Measurements from ENCODE around the gene FASTKD3. TPM values are rescaled to one million over a fixed set of nuclear protein-coding genes. Genes with fewer than 3 reads are reported as not detected.
A peak's percentile ranks its signal among the peaks of the same experiment; 100 is the strongest.

FASTKD3 gene
- total RNA-seq, 1 donor from 2014 or later = 8.1 TPM

GRCh38 chr5:7850395-7851239 is 18.2 kb downstream of the FASTKD3 start, which contains the start of gene CFAP90:
Gene CFAP90, minus strand, starts transcription at chr5:7851133. Its CDS starts 112 bp downstream, at chr5:7851021.
- no peaks in the 10 kb centered on the region for H4K20me1 ChIP-seq (ENCODE audit: insufficient read depth, low read length)
- no peaks in the 10 kb centered on the region for H3K4me1 ChIP-seq (ENCODE audit: insufficient read depth, low read length)
- Mint-ChIP-seq H3K4me1 (ENCODE audit: low read depth, unreplicated experiment) (peaks cover 3% of the 10 kb centered on the region), H3K4me3 (ENCODE audit: unreplicated experiment) (peak within 1 kb of the TSS; percentile 84), H3K36me3 (ENCODE audit: low read depth, unreplicated experiment) (no peaks in the 10 kb centered on the region), H3K27ac (ENCODE audit: unreplicated experiment) (peak within 1 kb of the TSS; percentile 23), H3K9me3 (ENCODE audit: unreplicated experiment) (peaks cover 2% of the 10 kb centered on the region), H3K27me3 (ENCODE audit: low read depth, unreplicated experiment) (peaks cover 18% of the 10 kb centered on the region)
- no peaks in the 10 kb centered on the region for H3K79me2 ChIP-seq (ENCODE audit: insufficient read depth, low read length)
- H3K4me2 ChIP-seq (ENCODE audit: low read length) = peak within 1 kb of the TSS; percentile 89
- H3K4me3 ChIP-seq (ENCODE audit: insufficient read depth, low read depth, low read length) = peak within 1 kb of the TSS; percentile 55
- no peak within 1 kb of the TSS for H3K27ac ChIP-seq (ENCODE audit: low read depth, low read length)
- DNase-seq (ENCODE audit: low read depth) = peak; percentile 42
- no peaks in the 10 kb centered on the region for H3K36me3 ChIP-seq (ENCODE audit: insufficient read depth, low read length)
- H3K9me3 ChIP-seq (ENCODE audit: insufficient read depth, low read depth, low read length) = no peaks in the 10 kb centered on the region
- no peak for FAIRE-seq
- H2AFZ ChIP-seq (ENCODE audit: low read depth, low read length) = peak within 1 kb of the TSS; percentile 94
- peak within 1 kb of the TSS; percentile 60 for H3K9ac ChIP-seq (ENCODE audit: low read length)
- TF ChIP-seq EZH2 (IDR thresholded peaks at IDR 0.05; ENCODE audit: insufficient read depth, low read length) (no peak), CTCF (IDR thresholded peaks at IDR 0.05; ENCODE audit: insufficient read depth, low read depth, low read length) (peak; percentile 12)
- peaks cover 3% of the 10 kb centered on the region for H3K27me3 ChIP-seq (ENCODE audit: insufficient read depth, low read length)

- Histone ChIP-seq H3K4me2 (ENCODE audit: low read length) (peak overlapping the region; percentile 84), H3K9ac (ENCODE audit: low read length) (peak overlapping the region; percentile 20)
- H3K27ac Mint-ChIP-seq (ENCODE audit: unreplicated experiment) = no peak overlapping the region
Observed at GRCh38 chr5:7849681-7850394, 19.0 kb downstream of the FASTKD3 start.

More at GRCh38 chr5:7849681-7850394, 19.0 kb downstream of the FASTKD3 start:
- no peak overlapping the region for H3K27ac ChIP-seq (ENCODE audit: low read depth, low read length)
- no peaks in the 10 kb centered on the region for H3K9me3 ChIP-seq (ENCODE audit: insufficient read depth, low read depth, low read length)
- Mint-ChIP-seq H3K4me3 (ENCODE audit: unreplicated experiment) (peak overlapping the region; percentile 84), H3K27me3 (ENCODE audit: low read depth, unreplicated experiment) (peaks cover 18% of the 10 kb centered on the region), H3K9me3 (ENCODE audit: unreplicated experiment) (peaks cover 2% of the 10 kb centered on the region), H3K4me1 (ENCODE audit: low read depth, unreplicated experiment) (peaks cover 3% of the 10 kb centered on the region), H3K36me3 (ENCODE audit: low read depth, unreplicated experiment) (no peaks in the 10 kb centered on the region)
- no peaks in the 10 kb centered on the region for H3K36me3 ChIP-seq (ENCODE audit: insufficient read depth, low read length)
- TF ChIP-seq CTCF (IDR thresholded peaks at IDR 0.05; ENCODE audit: insufficient read depth, low read depth, low read length) (no peak), EZH2 (IDR thresholded peaks at IDR 0.05; ENCODE audit: insufficient read depth, low read length) (peak; percentile 52)
- H3K79me2 ChIP-seq (ENCODE audit: insufficient read depth, low read length) = no peaks in the 10 kb centered on the region
- H3K4me3 ChIP-seq (ENCODE audit: insufficient read depth, low read depth, low read length) = peak overlapping the region; percentile 34
- no peak for FAIRE-seq
- H3K27me3 ChIP-seq (ENCODE audit: insufficient read depth, low read length) = peaks cover 3% of the 10 kb centered on the region
- peak overlapping the region; percentile 74 for H2AFZ ChIP-seq (ENCODE audit: low read depth, low read length)
- no peaks in the 10 kb centered on the region for H4K20me1 ChIP-seq (ENCODE audit: insufficient read depth, low read length)
- no peak for DNase-seq (ENCODE audit: low read depth)
- no peaks in the 10 kb centered on the region for H3K4me1 ChIP-seq (ENCODE audit: insufficient read depth, low read length)
